H9 (cell line): ENCODE measurements around the gene SLIT1. TPM values are rescaled to one million over a fixed set of nuclear protein-coding genes. Genes with fewer than 3 reads are reported as not detected.

Experiments used
- DNase-seq: peaks from one replicate; pipeline ENCODE4 v3.0.0-alpha.2; 2017
- H2AFZ ChIP-seq: one replicate; pipeline ENCODE4 v1.6.1; 2013; ENCODE audit warnings: mild to moderate bottlenecking, low read length, control low read depth, moderate library complexity
- H2AK5ac ChIP-seq: 2 replicates; pipeline ENCODE4 v1.6.1; 2013; ENCODE audit warnings: low read length, control low read depth, mixed read lengths; ENCODE audit not compliant: insufficient read length
- H2BK120ac ChIP-seq: one replicate; pipeline ENCODE4 v1.6.1; 2013; ENCODE audit warnings: low read depth, mild to moderate bottlenecking, low read length, control low read depth, inconsistent platforms; ENCODE audit not compliant: poor library complexity, severe bottlenecking
- H2BK12ac ChIP-seq: 2 replicates; pipeline ENCODE4 v1.6.1; 2013; ENCODE audit warnings: low read length, control low read depth, mixed read lengths, low read depth; ENCODE audit not compliant: insufficient read length
- H2BK15ac ChIP-seq: 2 replicates; pipeline ENCODE4 v1.6.1; 2013; ENCODE audit warnings: low read depth, low read length, control low read depth
- H2BK20ac ChIP-seq: one replicate; pipeline ENCODE4 v1.6.1; 2013; ENCODE audit warnings: low read depth, mild to moderate bottlenecking, low read length, control low read depth, inconsistent platforms; ENCODE audit not compliant: poor library complexity, severe bottlenecking
- H2BK5ac ChIP-seq: 2 replicates; pipeline ENCODE4 v1.6.1; 2013; ENCODE audit warnings: low read length, control low read depth, mixed read lengths; ENCODE audit not compliant: insufficient read length
- H3K14ac ChIP-seq: 2 replicates; pipeline ENCODE4 v1.6.1; 2013; ENCODE audit warnings: low read length, control low read depth; ENCODE audit not compliant: insufficient read depth
- H3K18ac ChIP-seq: 2 replicates; pipeline ENCODE4 v1.6.1; 2013; ENCODE audit warnings: low read depth, mild to moderate bottlenecking, mixed read lengths, low read length, control low read depth; ENCODE audit not compliant: insufficient read length
- H3K23ac ChIP-seq: 2 replicates; pipeline ENCODE4 v1.6.1; 2013; ENCODE audit warnings: low read length, control low read depth, mixed read lengths, low read depth; ENCODE audit not compliant: insufficient read length
- H3K23me2 ChIP-seq: 2 replicates; pipeline ENCODE4 v1.6.1; 2013; ENCODE audit warnings: low read depth, mild to moderate bottlenecking, mixed read lengths, low read length, control low read depth; ENCODE audit not compliant: insufficient read length, poor library complexity, severe bottlenecking
- H3K27ac ChIP-seq: 2 replicates; pipeline ENCODE4 v1.5.1; 2013; ENCODE audit warnings: low read length, control low read depth, mixed read lengths, low read depth; ENCODE audit not compliant: insufficient read length
- H3K27me3 ChIP-seq: 2 replicates; pipeline ENCODE4 v1.6.1; 2013; ENCODE audit warnings: low read length, control low read depth, inconsistent platforms; ENCODE audit not compliant: insufficient read depth
- H3K4ac ChIP-seq: 2 replicates; pipeline ENCODE4 v1.6.1; 2013; ENCODE audit warnings: low read depth, mild to moderate bottlenecking, control low read depth, inconsistent platforms, low read length, moderate library complexity
- H3K4me1 ChIP-seq: 2 replicates; pipeline ENCODE4 v1.6.1; 2013; ENCODE audit warnings: low read length, control low read depth, inconsistent platforms; ENCODE audit not compliant: insufficient read depth
- H3K4me2 ChIP-seq: 2 replicates; pipeline ENCODE4 v1.6.1; 2013; ENCODE audit warnings: low read length, control low read depth, mixed read lengths; ENCODE audit not compliant: insufficient read length, insufficient read depth
- H3K56ac ChIP-seq: 2 replicates; pipeline ENCODE4 v1.6.1; 2013; ENCODE audit warnings: low read depth, mild to moderate bottlenecking, mixed read lengths, low read length, control low read depth; ENCODE audit not compliant: insufficient read length
- H3K79me1 ChIP-seq: 2 replicates; pipeline ENCODE4 v1.6.1; 2013; ENCODE audit warnings: low read depth, mild to moderate bottlenecking, moderate library complexity, low read length, control low read depth, inconsistent platforms; ENCODE audit not compliant: insufficient read depth, poor library complexity, severe bottlenecking
- H3K79me2 ChIP-seq: 2 replicates; pipeline ENCODE4 v1.6.1; 2013; ENCODE audit warnings: low read length, control low read depth, inconsistent platforms; ENCODE audit not compliant: insufficient read depth
- H3K9ac ChIP-seq: 2 replicates; pipeline ENCODE4 v1.6.1; 2013; ENCODE audit warnings: low read length, control low read depth, mixed read lengths; ENCODE audit not compliant: insufficient read length; ENCODE audit errors: extremely low read depth
- H3K9me3 ChIP-seq: one replicate; pipeline ENCODE4 v1.6.1; 2013; ENCODE audit warnings: low read depth, low read length, inconsistent platforms; ENCODE audit not compliant: control insufficient read depth
- H3T11ph ChIP-seq: one replicate; pipeline ENCODE4 v1.6.1; 2013; ENCODE audit warnings: mild to moderate bottlenecking, low read length, control low read depth, inconsistent platforms
- H4K20me1 ChIP-seq: one replicate; pipeline ENCODE4 v1.6.1; 2013; ENCODE audit not compliant: control insufficient read depth, insufficient read length, insufficient read depth
- H4K5ac ChIP-seq: 2 replicates; pipeline ENCODE4 v1.6.1; 2013; ENCODE audit warnings: low read depth, mild to moderate bottlenecking, mixed read lengths, low read length, control low read depth; ENCODE audit not compliant: insufficient read length
- H4K8ac ChIP-seq: replicated peaks from 2 replicates; pipeline ENCODE4 v1.6.1; 2013; ENCODE audit warnings: low read length, control low read depth, mixed read lengths, low read depth; ENCODE audit not compliant: insufficient read length
- H4K91ac ChIP-seq: 2 replicates; pipeline ENCODE4 v1.6.1; 2013; ENCODE audit warnings: low read depth, mild to moderate bottlenecking, moderate library complexity, mixed read lengths, low read length, control low read depth; ENCODE audit not compliant: insufficient read length
- H3K27ac Mint-ChIP-seq, 3 experiments: 2 replicates in 2 of 3; 3 replicates in 1 of 3; pipeline ENCODE4 v1.8.0; 2020 to 2021; ENCODE audit warnings: mixed read lengths in 3 of 3, mild to moderate bottlenecking in 1 of 3, moderate library complexity in 1 of 3
- H3K27me3 Mint-ChIP-seq: 2 replicates; pipeline ENCODE4 v1.8.0; 2021; ENCODE audit warnings: low read depth, mild to moderate bottlenecking, moderate library complexity, mixed read lengths
- H3K36me3 Mint-ChIP-seq, 3 experiments: 2 replicates in 2 of 3; 3 replicates in 1 of 3; pipeline ENCODE4 v1.8.0; 2020 to 2021; ENCODE audit warnings: low read depth in 3 of 3, mixed read lengths in 3 of 3; ENCODE audit not compliant: insufficient read depth in 1 of 3
- H3K4me1 Mint-ChIP-seq, 2 experiments: 2 replicates each; pipeline ENCODE4 v1.8.0; 2020; ENCODE audit warnings: mixed read lengths in 2 of 2
- H3K4me3 Mint-ChIP-seq, 2 experiments: 2 replicates in 1 of 2; 3 replicates in 1 of 2; pipeline ENCODE4 v1.8.0; 2020 to 2021; ENCODE audit warnings: mild to moderate bottlenecking in 2 of 2, mixed read lengths in 2 of 2, moderate library complexity in 1 of 2
- H3K9me3 Mint-ChIP-seq, 2 experiments: 2 replicates in 1 of 2; 3 replicates in 1 of 2; pipeline ENCODE4 v1.8.0; 2020; ENCODE audit warnings: mild to moderate bottlenecking in 2 of 2, mixed read lengths in 2 of 2, moderate library complexity in 1 of 2
- CTCF ChIP-seq: fragments of 200-600 bp; sonication (generic); conservative IDR thresholded peaks from 3 replicates; pipeline ENCODE4 v1.8.0; 2021; ENCODE audit warnings: antibody characterized with exemption, mild to moderate bottlenecking
- WGBS: extraction: QIAGEN DNeasy Blood & Tissue Kit; methylation state at CpG from one replicate; pipeline ENCODE4 v1.1.7; 2013; ENCODE audit warnings: missing lambda C conversion rate, low lambda C conversion rate, mixed read lengths; ENCODE audit not compliant: insufficient read length; ENCODE audit errors: extremely low coverage; 5-methylcytosine and 5-hydroxymethylcytosine counted together
- total RNA-seq: library from RNA; stranded (reverse); gene quantifications from 2 replicates; pipeline ENCODE4 v1.2.1, GENCODE V29; 2021

SLIT1 gene
- total RNA-seq, 1 experiment from 2014 or later = 0.57 TPM

GRCh38 chr10:97003804-97004201 is 182.0 kb downstream of the SLIT1 start:
- Histone ChIP-seq H3K79me2 (no peaks in the 10 kb centered on the region), H4K5ac (no peak overlapping the region), H4K8ac (no peak overlapping the region), H3K23me2 (no peaks in the 10 kb centered on the region), H2BK20ac (no peak overlapping the region), H2AK5ac (no peak overlapping the region), H3T11ph (no peak overlapping the region), H2BK120ac (no peak overlapping the region), H2AFZ (no peak overlapping the region), H3K9ac (no peak overlapping the region), H3K4me2 (no peak overlapping the region), H3K4me1 (no peaks in the 10 kb centered on the region), H3K27ac (no peak overlapping the region), H2BK15ac (no peak overlapping the region), H4K20me1 (no peaks in the 10 kb centered on the region), H3K14ac (no peak overlapping the region), H3K18ac (no peak overlapping the region), H3K79me1 (no peaks in the 10 kb centered on the region), H3K9me3 (no peaks in the 10 kb centered on the region), H4K91ac (no peak overlapping the region), H3K27me3 (no peaks in the 10 kb centered on the region), H2BK5ac (no peak overlapping the region), H3K23ac (no peak overlapping the region), H2BK12ac (no peak overlapping the region), H3K56ac (no peak overlapping the region), H3K4ac (no peak overlapping the region)
- TF ChIP-seq CTCF = no peak
- no peak overlapping the region; a peak in 1 of 5 replicates for H3K4me3 Mint-ChIP-seq
- peaks cover 14 to 15% of the 10 kb centered on the region in 2 experiments for H3K9me3 Mint-ChIP-seq
- WGBS = no CpG with 5 or more reads among the region's 8 CpGs
- H3K27ac Mint-ChIP-seq = no peak overlapping the region
- no peaks in the 10 kb centered on the region for H3K27me3 Mint-ChIP-seq
- peaks cover 2 to 16% (median 12%) of the 10 kb centered on the region in 3 experiments for H3K36me3 Mint-ChIP-seq
- peaks cover 6 to 7% of the 10 kb centered on the region in 2 experiments for H3K4me1 Mint-ChIP-seq
- no peak for DNase-seq
